Hepatocyte (in vitro differentiated cells): ENCODE data around the gene HSPBP1.

Experiments used
- CTCF ChIP-seq: fragments of 200-600 bp; sonication (generic); IDR thresholded peaks from 2 replicates; pipeline ENCODE4 v1.5.1; 2016; ENCODE audit warnings: antibody characterized with exemption, mild to moderate bottlenecking; ENCODE audit not compliant: poor library complexity
- EZH2 ChIP-seq: fragments of 200-600 bp; sonication (generic); IDR thresholded peaks from 2 replicates; pipeline ENCODE4 v1.6.1; 2016; ENCODE audit warnings: antibody characterized with exemption, mild to moderate bottlenecking, borderline replicate concordance

- TF ChIP-seq CTCF (no peak), EZH2 (no peak)
Measured at GRCh38 chr19:55241143-55241934, 38.6 kb downstream of the HSPBP1 start.
